Right atrium auricular region (tissue), 2 donors: ENCODE measurements around the gene PTPN14. TPM values are rescaled to one million over a fixed set of nuclear protein-coding genes. Genes with fewer than 3 reads are reported as not detected.

Experiments used
- DNase-seq: peaks from one replicate; pipeline ENCODE4 v3.0.0-alpha.2; 2019; ENCODE audit warnings: low spot score
- H3K27ac ChIP-seq, 2 donors: fragments of 200-600 bp; sonication (generic); 1 replicate in 1 of 2; 2 replicates in 1 of 2; pipeline ENCODE4 v1.5.1; 2016 to 2019
- H3K27me3 ChIP-seq, 2 donors: fragments of 200-600 bp; sonication (generic); one replicate each; pipeline versions ENCODE4 v1.5.1 to v1.6.0; 2017 to 2019
- H3K36me3 ChIP-seq: fragments of 200-600 bp; sonication (generic); one replicate; pipeline ENCODE4 v1.5.1; 2016
- H3K4me1 ChIP-seq, 2 donors: fragments of 200-600 bp; sonication (generic); one replicate each; pipeline versions ENCODE4 v1.5.1 to v1.6.0; 2017 to 2019
- H3K4me3 ChIP-seq, 2 donors: fragments of 200-600 bp; sonication (generic); 1 replicate in 1 of 2; 2 replicates in 1 of 2; pipeline ENCODE4 v1.5.1; 2017 to 2019; ENCODE audit warnings: mild to moderate bottlenecking in 1 of 2, moderate library complexity in 1 of 2
- H3K9me3 ChIP-seq, 2 donors: fragments of 200-600 bp; sonication (generic); one replicate each; pipeline ENCODE4 v1.5.1; 2019
- CTCF ChIP-seq, 2 donors: fragments of 200-600 bp; sonication (generic); IDR thresholded peaks; one replicate each; pipeline ENCODE4 v1.5.1; 2019; ENCODE audit warnings: antibody characterized with exemption in 2 of 2
- total RNA-seq, 2 donors: library from RNA; depleted of rRNA; stranded (reverse); fragments of >200 nt; gene quantifications; one replicate each; pipeline ENCODE4 v1.1.0, GENCODE V29; 2016

PTPN14 gene
- total RNA-seq, 2 donors from 2014 or later, result 8.4 to 27.2 TPM

GRCh38 chr1:214324896-214325800, 226.3 kb downstream of the PTPN14 start:
- Histone ChIP-seq H3K9me3 (no peaks in the 10 kb centered on the region), H3K27me3 (no peaks in the 10 kb centered on the region), H3K36me3 (no peaks in the 10 kb centered on the region), H3K4me1 (no peaks in the 10 kb centered on the region), H3K27ac (no peak overlapping the region), H3K4me3 (no peak overlapping the region)
- TF ChIP-seq CTCF (IDR thresholded peaks at IDR 0.05), result no peak
- DNase-seq, result peak; percentile 7

- Histone ChIP-seq H3K4me3 (no peak overlapping the region), H3K36me3 (no peaks in the 10 kb centered on the region), H3K27me3 (no peaks in the 10 kb centered on the region), H3K4me1 (no peaks in the 10 kb centered on the region), H3K27ac (no peak overlapping the region), H3K9me3 (no peaks in the 10 kb centered on the region)
- TF ChIP-seq CTCF (IDR thresholded peaks at IDR 0.05), result no peak
- DNase-seq, result no peak
Measured at GRCh38 chr1:214321705-214322453, 229.5 kb downstream of the PTPN14 start.

- no peak overlapping the region for H3K27ac ChIP-seq
- H3K4me3 ChIP-seq, result no peak overlapping the region
- no peak for DNase-seq
- no peaks in the 10 kb centered on the region for H3K36me3 ChIP-seq
- no peaks in the 10 kb centered on the region for H3K4me1 ChIP-seq
- no peak for TF ChIP-seq CTCF (IDR thresholded peaks at IDR 0.05)
- no peaks in the 10 kb centered on the region for H3K9me3 ChIP-seq
- H3K27me3 ChIP-seq, result no peaks in the 10 kb centered on the region
Measured at GRCh38 chr1:214319938-214320337, 231.5 kb downstream of the PTPN14 start.

- Histone ChIP-seq H3K4me1 (no peaks in the 10 kb centered on the region), H3K36me3 (no peaks in the 10 kb centered on the region), H3K27ac (no peak overlapping the region)
Measured at GRCh38 chr1:214318956-214319736, 232.3 kb downstream of the PTPN14 start.

More at GRCh38 chr1:214318956-214319736, 232.3 kb downstream of the PTPN14 start:
- no peak overlapping the region for H3K4me3 ChIP-seq
- no peaks in the 10 kb centered on the region for H3K9me3 ChIP-seq
- H3K27me3 ChIP-seq, result no peaks in the 10 kb centered on the region
- DNase-seq, result peak; percentile 26
- no peak for TF ChIP-seq CTCF (IDR thresholded peaks at IDR 0.05)
